Right atrium auricular region (tissue), 2 donors: ENCODE measurements around the gene NCBP2L. TPM values are rescaled to one million over a fixed set of nuclear protein-coding genes. Genes with fewer than 3 reads are reported as not detected.

ENCODE experiments used
- DNase-seq: peaks from one replicate; pipeline ENCODE4 v3.0.0-alpha.2; 2019; ENCODE audit warnings: low spot score
- H3K27ac ChIP-seq, 2 donors: fragments of 200-600 bp; sonication (generic); 1 replicate in 1 of 2; 2 replicates in 1 of 2; pipeline ENCODE4 v1.5.1; 2016 to 2019
- H3K27me3 ChIP-seq, 2 donors: fragments of 200-600 bp; sonication (generic); one replicate each; pipeline versions ENCODE4 v1.5.1 to v1.6.0; 2017 to 2019
- H3K36me3 ChIP-seq: fragments of 200-600 bp; sonication (generic); one replicate; pipeline ENCODE4 v1.5.1; 2016
- H3K4me1 ChIP-seq, 2 donors: fragments of 200-600 bp; sonication (generic); one replicate each; pipeline versions ENCODE4 v1.5.1 to v1.6.0; 2017 to 2019
- H3K4me3 ChIP-seq, 2 donors: fragments of 200-600 bp; sonication (generic); 1 replicate in 1 of 2; 2 replicates in 1 of 2; pipeline ENCODE4 v1.5.1; 2017 to 2019; ENCODE audit warnings: mild to moderate bottlenecking in 1 of 2, moderate library complexity in 1 of 2
- H3K9me3 ChIP-seq, 2 donors: fragments of 200-600 bp; sonication (generic); one replicate each; pipeline ENCODE4 v1.5.1; 2019
- CTCF ChIP-seq, 2 donors: fragments of 200-600 bp; sonication (generic); IDR thresholded peaks; one replicate each; pipeline ENCODE4 v1.5.1; 2019; ENCODE audit warnings: antibody characterized with exemption in 2 of 2
- total RNA-seq, 2 donors: library from RNA; depleted of rRNA; stranded (reverse); fragments of >200 nt; gene quantifications; one replicate each; pipeline ENCODE4 v1.1.0, GENCODE V29; 2016

Gene NCBP2L
- total RNA-seq, 2 donors from 2014 or later = not detected

- Histone ChIP-seq H3K36me3 (no peaks in the 10 kb centered on the region), H3K4me1 (peaks cover 0 to 41% of the 10 kb centered on the region in 2 donors), H3K4me3 (no peak overlapping the region), H3K9me3 (no peaks in the 10 kb centered on the region), H3K27ac (peak overlapping the region; percentile 68 to 82), H3K27me3 (no peaks in the 10 kb centered on the region)
- no peak for DNase-seq
- TF ChIP-seq CTCF (IDR thresholded peaks at IDR 0.05) = no peak
Observed at GRCh38 chrX:107747596-107748161, 29.9 kb upstream of the NCBP2L start.

GRCh38 chrX:107748506-107748905, 29.0 kb upstream of the NCBP2L start:
- Histone ChIP-seq H3K9me3 (no peaks in the 10 kb centered on the region), H3K27me3 (no peaks in the 10 kb centered on the region), H3K36me3 (no peaks in the 10 kb centered on the region), H3K4me1 (peaks cover 0 to 41% of the 10 kb centered on the region in 2 donors), H3K27ac (peak overlapping the region; percentile 68 to 82), H3K4me3 (no peak overlapping the region)
- no peak for TF ChIP-seq CTCF (IDR thresholded peaks at IDR 0.05)
- no peak for DNase-seq

GRCh38 chrX:107750263-107750662, 27.3 kb upstream of the NCBP2L start:
- no peak for DNase-seq
- no peaks in the 10 kb centered on the region for H3K9me3 ChIP-seq
- TF ChIP-seq CTCF (IDR thresholded peaks at IDR 0.05) = no peak
- no peaks in the 10 kb centered on the region for H3K36me3 ChIP-seq
- no peaks in the 10 kb centered on the region for H3K27me3 ChIP-seq
- peaks cover 0 to 42% of the 10 kb centered on the region in 2 donors for H3K4me1 ChIP-seq
- no peak overlapping the region for H3K4me3 ChIP-seq
- H3K27ac ChIP-seq = no peak overlapping the region

- no peak for DNase-seq
- H3K27me3 ChIP-seq = no peaks in the 10 kb centered on the region
- H3K27ac ChIP-seq = peak overlapping the region in 1 of 2 donors; percentile 21
- H3K36me3 ChIP-seq = no peaks in the 10 kb centered on the region
- H3K4me1 ChIP-seq = peaks cover 0 to 47% of the 10 kb centered on the region in 2 donors
- H3K4me3 ChIP-seq = no peak overlapping the region
- no peaks in the 10 kb centered on the region for H3K9me3 ChIP-seq
- TF ChIP-seq CTCF (IDR thresholded peaks at IDR 0.05) = no peak
Observed at GRCh38 chrX:107750861-107751445, 26.6 kb upstream of the NCBP2L start.

GRCh38 chrX:107752043-107752442, 25.5 kb upstream of the NCBP2L start:
- no peak for DNase-seq
- Histone ChIP-seq H3K27ac (peak overlapping the region in 1 of 2 donors; percentile 42), H3K4me3 (no peak overlapping the region), H3K27me3 (no peaks in the 10 kb centered on the region), H3K4me1 (peaks cover 0 to 47% of the 10 kb centered on the region in 2 donors), H3K9me3 (no peaks in the 10 kb centered on the region), H3K36me3 (no peaks in the 10 kb centered on the region)
- no peak for TF ChIP-seq CTCF (IDR thresholded peaks at IDR 0.05)

GRCh38 chrX:107752714-107753113, 24.8 kb upstream of the NCBP2L start:
- peak overlapping the region in 1 of 2 donors; percentile 42 for H3K27ac ChIP-seq
- no peak for DNase-seq
- H3K4me1 ChIP-seq = peaks cover 0 to 42% of the 10 kb centered on the region in 2 donors
- H3K27me3 ChIP-seq = no peaks in the 10 kb centered on the region
- no peaks in the 10 kb centered on the region for H3K9me3 ChIP-seq
- no peaks in the 10 kb centered on the region for H3K36me3 ChIP-seq
- TF ChIP-seq CTCF (IDR thresholded peaks at IDR 0.05) = no peak
- no peak overlapping the region for H3K4me3 ChIP-seq
